HepG2 (cell line): ENCODE results near the gene FFAR1. TPM values are rescaled to one million over a fixed set of nuclear protein-coding genes. Genes with fewer than 3 reads are reported as not detected.

ENCODE experiments used
- ATM ChIP-seq: fragments of 450-650 bp; IDR thresholded peaks from 2 replicates; pipeline ENCODE4 v1.7.1; 2017; ENCODE audit warnings: mild to moderate bottlenecking, borderline replicate concordance
- LCORL ChIP-seq, 2 experiments: fragments of 450-650 bp in 1 of 2; sonication (generic) in 1 of 2; formaldehyde crosslinking in 1 of 2; IDR thresholded peaks; 2 replicates each; pipeline versions ENCODE4 v1.5.0 to v1.6.1; 2017 to 2020; ENCODE audit warnings: antibody characterized with exemption in 1 of 2, missing genetic modification reagents in 1 of 2
- PAXIP1 ChIP-seq: sonication (generic); formaldehyde crosslinking; conservative IDR thresholded peaks from 2 replicates; pipeline ENCODE4 v1.4.0; 2020; ENCODE audit warnings: mild to moderate bottlenecking, missing genetic modification reagents, moderate library complexity
- SALL1 ChIP-seq: sonication (generic); formaldehyde crosslinking; IDR thresholded peaks from 2 replicates; pipeline ENCODE4 v1.8.0; 2022; ENCODE audit warnings: mild to moderate bottlenecking, missing genetic modification reagents
- SRSF9 ChIP-seq: fragments of 200-400 bp; formaldehyde crosslinking; IDR thresholded peaks from 2 replicates; pipeline ENCODE4 v1.6.1; 2018; ENCODE audit warnings: borderline replicate concordance, mild to moderate bottlenecking, low read depth, low read length; ENCODE audit not compliant: insufficient read depth, poor library complexity, severe bottlenecking
- TFE3 ChIP-seq: IDR thresholded peaks from 2 replicates; pipeline ENCODE4 v1.6.1; 2016
- ZBTB38 ChIP-seq: sonication (generic); formaldehyde crosslinking; IDR thresholded peaks from 2 replicates; pipeline ENCODE4 v1.5.1; 2020; ENCODE audit warnings: mild to moderate bottlenecking, missing genetic modification reagents
- ZNF276 ChIP-seq: sonication (generic); formaldehyde crosslinking; IDR thresholded peaks from 2 replicates; pipeline ENCODE4 v1.4.0; 2020; ENCODE audit warnings: mild to moderate bottlenecking, low read depth, missing genetic modification reagents
- ZNF367 ChIP-seq: sonication (generic); formaldehyde crosslinking; IDR thresholded peaks from 2 replicates; pipeline ENCODE4 v1.4.0; 2020; ENCODE audit warnings: missing genetic modification reagents, borderline replicate concordance
- ZNF441 ChIP-seq: sonication (generic); formaldehyde crosslinking; IDR thresholded peaks from 2 replicates; pipeline ENCODE4 v1.7.0; 2021; ENCODE audit warnings: missing genetic modification reagents, borderline replicate concordance
- ZNF644 ChIP-seq: IDR thresholded peaks from 2 replicates; pipeline ENCODE4 v1.6.1; 2016; ENCODE audit warnings: low read depth
- ZNF646 ChIP-seq: sonication (generic); formaldehyde crosslinking; IDR thresholded peaks from 2 replicates; pipeline ENCODE4 v1.9.0; 2021; ENCODE audit warnings: mild to moderate bottlenecking, missing genetic modification reagents
- ZNF883 ChIP-seq: sonication (generic); formaldehyde crosslinking; IDR thresholded peaks from 2 replicates; pipeline ENCODE4 v1.5.1; 2020; ENCODE audit warnings: mild to moderate bottlenecking, missing genetic modification reagents; ENCODE audit errors: not compliant biosample characterization
- polyA plus RNA-seq, 8 experiments: library from polyadenylated mRNA; depleted of rRNA in 3 of 8; stranded (reverse) in 7 of 8; unstranded in 1 of 8; fragments of >200 nt; fragmentation: Illumina TruSeq in 4 of 8; extraction: Trizol in 4 of 8; gene quantifications; 2 replicates each; pipeline versions ENCODE4 v1.2.1 to v1.2.3, GENCODE V29; 2011 to 2016; ENCODE audit warnings: low read depth in 4 of 8, missing spikeins in 1 of 8, mixed read lengths in 1 of 8; ENCODE audit not compliant: insufficient read depth in 1 of 8
- total RNA-seq, 5 experiments: library from RNA; depleted of rRNA; stranded (reverse); fragments of >200 nt; fragmentation: Illumina TruSeq; extraction: Trizol; gene quantifications; 2 replicates each; pipeline ENCODE4 v1.2.3, GENCODE V29; 2016; ENCODE audit warnings: low read depth in 1 of 5

Gene FFAR1
- total and polyA plus RNA-seq, 2 of the 13 experiments (the other 11 are each of a cell fraction or from before 2014, with no cell fraction given) = not detected

- TF ChIP-seq PAXIP1 (CRISPR knock-in tag) (peak; percentile 66), SRSF9 (no peak), ZNF276 (no peak), ZNF883 (CRISPR knock-in tag) (no peak), ZNF441 (no peak), SALL1 (CRISPR knock-in tag) (peak; percentile 28; the same call in 1 of the 2 replicates), ATM (no peak), LCORL (IDR thresholded peaks at IDR 0.05) (0 out of 2 replicates have a peak, but pooled peaks have one; percentile 38), LCORL (CRISPR knock-in tag; IDR thresholded peaks at IDR 0.05) (no peak), ZNF644 (CRISPR knock-in tag) (no peak), TFE3 (CRISPR knock-in tag) (no peak), ZNF646 (0 out of 2 replicates have a peak, but pooled peaks have one; percentile 27), ZBTB38 (CRISPR knock-in tag) (peak; percentile 67), ZNF367 (CRISPR knock-in tag) (no peak)
Measured at GRCh38 chr19:35346193-35347052, 1.3 kb upstream of the FFAR1 start (continued).
